H1 (cell line): ENCODE results near the gene ACTL7A. TPM values are rescaled to one million over a fixed set of nuclear protein-coding genes. Genes with fewer than 3 reads are reported as not detected.

Experiments
- CTCF ChIA-PET: fragments of 300-600 bp; sonication (Branson Sonifier 250); formaldehyde crosslinking; loops from one replicate; lab custom pipeline; 2021; ENCODE audit not compliant: partially characterized antibody; lab: Charles Lee
- POLR2A ChIA-PET: fragments of 300-600 bp; sonication (Branson Sonifier 250); formaldehyde crosslinking; loops from one replicate; lab custom pipeline; 2021; ENCODE audit warnings: inconsistent platforms; ENCODE audit not compliant: partially characterized antibody; lab: Charles Lee
- DNase-seq, 2 experiments: peaks; one replicate each; pipeline versions ENCODE4 v3.0.0 to v3.0.0-alpha.2; 2010 to 2022; ENCODE audit warnings: low spot score in 2 of 2, low read depth in 1 of 2, mixed read lengths in 1 of 2
- FAIRE-seq: peaks from 2 replicates; lab custom pipeline; 2011; peaks lifted over from hg19 to GRCh38; lab: Jason Lieb, UNC
- H2AFZ ChIP-seq: 2 replicates; pipeline ENCODE4 v1.8.1; 2012; ENCODE audit warnings: low read length, inconsistent platforms
- H2AK5ac ChIP-seq: 2 replicates; pipeline ENCODE4 v1.6.1; 2013; ENCODE audit warnings: low read depth, low read length
- H2BK120ac ChIP-seq: replicated peaks from 2 replicates; pipeline ENCODE3; 2013; ENCODE audit warnings: low read depth, low read length, inconsistent platforms
- H2BK12ac ChIP-seq: 2 replicates; pipeline ENCODE4 v1.6.1; 2013; ENCODE audit warnings: low read depth, low read length
- H2BK15ac ChIP-seq: 2 replicates; pipeline ENCODE4 v1.6.1; 2013; ENCODE audit warnings: low read length
- H2BK20ac ChIP-seq: 2 replicates; pipeline ENCODE4 v1.6.1; 2013; ENCODE audit warnings: low read length
- H2BK5ac ChIP-seq: 2 replicates; pipeline ENCODE4 v1.6.1; 2013; ENCODE audit warnings: low read depth, low read length
- H3K14ac ChIP-seq: 2 replicates; pipeline ENCODE4 v1.6.1; 2013; ENCODE audit warnings: inconsistent platforms; ENCODE audit not compliant: insufficient read length
- H3K18ac ChIP-seq: 2 replicates; pipeline ENCODE4 v1.6.1; 2013; ENCODE audit warnings: low read length; ENCODE audit errors: extremely low read depth
- H3K23ac ChIP-seq: 2 replicates; pipeline ENCODE4 v1.6.1; 2013; ENCODE audit warnings: inconsistent platforms; ENCODE audit not compliant: insufficient read length
- H3K23me2 ChIP-seq: 2 replicates; pipeline ENCODE4 v1.6.1; 2013; ENCODE audit warnings: low read depth, low read length
- H3K27ac ChIP-seq: 2 replicates; pipeline ENCODE4 v1.6.1; 2011; ENCODE audit warnings: low read depth, low read length, inconsistent platforms
- H3K27me3 ChIP-seq, 4 experiments: replicated peaks in 1 of 4; 1 replicate in 1 of 4; 2 replicates in 3 of 4; pipeline versions ENCODE4 v1.6.1 to v1.8.1; 2011 to 2013; ENCODE audit warnings: low read length in 3 of 4, mild to moderate bottlenecking in 3 of 4, inconsistent platforms in 2 of 4, mixed read lengths in 2 of 4, moderate library complexity in 1 of 4; ENCODE audit not compliant: control insufficient read depth in 3 of 4, insufficient read depth in 3 of 4; ENCODE audit errors: extremely low read depth in 1 of 4
- H3K36me3 ChIP-seq, 4 experiments: 2 replicates each; pipeline versions ENCODE4 v1.6.1 to v1.8.1; 2011 to 2013; ENCODE audit warnings: mild to moderate bottlenecking in 4 of 4, low read length in 3 of 4, moderate library complexity in 2 of 4, control low read depth in 1 of 4, inconsistent platforms in 1 of 4; ENCODE audit not compliant: insufficient read depth in 4 of 4, control insufficient read depth in 2 of 4
- H3K4ac ChIP-seq: replicated peaks from 2 replicates; pipeline ENCODE3; 2013; ENCODE audit warnings: low read length, low read depth, mixed read lengths, inconsistent platforms; ENCODE audit not compliant: insufficient read length
- H3K4me1 ChIP-seq, 4 experiments: replicated peaks in 1 of 4; 1 replicate in 1 of 4; 2 replicates in 3 of 4; pipeline versions ENCODE4 v1.6.1 to v1.8.1; 2011 to 2013; ENCODE audit warnings: low read length in 3 of 4, inconsistent platforms in 2 of 4, mixed read lengths in 1 of 4; ENCODE audit not compliant: insufficient read depth in 4 of 4, control insufficient read depth in 3 of 4
- H3K4me2 ChIP-seq, 2 experiments: 2 replicates each; pipeline versions ENCODE4 v1.6.1 to v1.8.1; 2011 to 2013; ENCODE audit warnings: low read depth in 2 of 2, low read length in 2 of 2, control low read depth in 1 of 2, inconsistent platforms in 1 of 2, mild to moderate bottlenecking in 1 of 2; ENCODE audit not compliant: insufficient read depth in 1 of 2
- H3K4me3 ChIP-seq, 4 experiments: fragments of 200-600, 300-600 bp in 1 of 4; sonication (generic), shearing (Covaris generic), sonication (Bioruptor Twin) in 1 of 4; 2 replicates each; pipeline versions ENCODE4 v1.5.1 to v1.8.1; 2011 to 2016; ENCODE audit warnings: low read length in 4 of 4, low read depth in 3 of 4, control low read depth in 2 of 4, inconsistent platforms in 2 of 4, mild to moderate bottlenecking in 2 of 4, mixed read lengths in 1 of 4, moderate library complexity in 1 of 4; ENCODE audit not compliant: insufficient read depth in 2 of 4; ENCODE audit errors: extremely low read depth in 1 of 4
- H3K56ac ChIP-seq: replicated peaks from 2 replicates; pipeline ENCODE3; 2013; ENCODE audit warnings: low read depth, mild to moderate bottlenecking, mixed read lengths, low read length, inconsistent platforms; ENCODE audit not compliant: insufficient read length
- H3K79me1 ChIP-seq: 2 replicates; pipeline ENCODE4 v1.6.1; 2013; ENCODE audit warnings: low read depth, low read length, control low read depth
- H3K79me2 ChIP-seq, 2 experiments: 2 replicates each; pipeline versions ENCODE4 v1.6.1 to v1.8.1; 2012 to 2013; ENCODE audit warnings: low read length in 2 of 2, mild to moderate bottlenecking in 2 of 2, inconsistent platforms in 1 of 2; ENCODE audit not compliant: insufficient read depth in 2 of 2, control insufficient read depth in 1 of 2
- H3K9ac ChIP-seq, 4 experiments: replicated peaks in 1 of 4; 1 replicate in 1 of 4; 2 replicates in 3 of 4; pipeline versions ENCODE4 v1.6.1 to v1.8.1; 2011 to 2013; ENCODE audit warnings: low read depth in 3 of 4, low read length in 3 of 4, control low read depth in 2 of 4, mild to moderate bottlenecking in 2 of 4, moderate library complexity in 2 of 4, inconsistent platforms in 1 of 4; ENCODE audit errors: extremely low read depth in 1 of 4
- H3K9me3 ChIP-seq, 2 experiments: 2 replicates each; pipeline versions ENCODE4 v1.6.1 to v1.8.1; 2012 to 2013; ENCODE audit warnings: mild to moderate bottlenecking in 2 of 2, moderate library complexity in 2 of 2, control low read depth in 1 of 2, inconsistent platforms in 1 of 2, low read depth in 1 of 2, low read length in 1 of 2, mixed read lengths in 1 of 2; ENCODE audit not compliant: insufficient read depth in 2 of 2
- H4K20me1 ChIP-seq, 2 experiments: replicated peaks in 1 of 2; 2 replicates each; pipeline versions ENCODE3 to v1.8.1; 2011 to 2013; ENCODE audit warnings: inconsistent platforms in 2 of 2, low read length in 2 of 2, mild to moderate bottlenecking in 1 of 2; ENCODE audit not compliant: insufficient read depth in 2 of 2, control insufficient read depth in 1 of 2
- H4K5ac ChIP-seq: 2 replicates; pipeline ENCODE4 v1.6.1; 2013; ENCODE audit warnings: low read length, low read depth, mixed read lengths, inconsistent platforms; ENCODE audit not compliant: insufficient read length
- H4K8ac ChIP-seq: 2 replicates; pipeline ENCODE4 v1.8.0; 2013; ENCODE audit warnings: mild to moderate bottlenecking, moderate library complexity, low read length, inconsistent platforms; ENCODE audit not compliant: insufficient read depth; ENCODE audit errors: extremely low read depth
- H4K91ac ChIP-seq: replicated peaks from 2 replicates; pipeline ENCODE3; 2013; ENCODE audit warnings: low read length, mixed read lengths, inconsistent platforms; ENCODE audit not compliant: insufficient read length
- CTBP2 ChIP-seq: IDR thresholded peaks from 2 replicates; pipeline ENCODE4 v1.7.0; 2011; ENCODE audit warnings: borderline replicate concordance, mild to moderate bottlenecking, moderate library complexity, mixed read lengths, low read length; ENCODE audit not compliant: insufficient read depth, insufficient read length
- EP300 ChIP-seq, 2 experiments: IDR thresholded peaks; 1 replicate in 1 of 2; 2 replicates in 1 of 2; pipeline ENCODE4 v1.6.1; 2011 to 2012; ENCODE audit warnings: low read depth in 2 of 2, low read length in 2 of 2, mild to moderate bottlenecking in 2 of 2, borderline replicate concordance in 1 of 2, inconsistent platforms in 1 of 2, moderate library complexity in 1 of 2
- JUND ChIP-seq: IDR thresholded peaks from 2 replicates; pipeline ENCODE4 v1.6.1; 2011; ENCODE audit warnings: mild to moderate bottlenecking, improper control_type of control experiment, low read length
- MAFK ChIP-seq: IDR thresholded peaks from 2 replicates; pipeline ENCODE4 v1.6.1; 2012; ENCODE audit warnings: low read depth, mild to moderate bottlenecking, improper control_type of control experiment, low read length
- NRF1 ChIP-seq: IDR thresholded peaks from 2 replicates; pipeline ENCODE4 v1.6.1; 2011; ENCODE audit warnings: mild to moderate bottlenecking, low read depth, low read length, improper control_type of control experiment
- RAD21 ChIP-seq, 2 experiments: IDR thresholded peaks in 1 of 2; conservative IDR thresholded peaks in 1 of 2; 2 replicates each; pipeline ENCODE4 v1.6.1; 2011; ENCODE audit warnings: low read depth in 2 of 2, low read length in 2 of 2, improper control_type of control experiment in 1 of 2, inconsistent platforms in 1 of 2, mild to moderate bottlenecking in 1 of 2, moderate library complexity in 1 of 2
- RBBP5 ChIP-seq: IDR thresholded peaks from 2 replicates; pipeline ENCODE4 v1.7.1; 2012; ENCODE audit warnings: low read depth, mild to moderate bottlenecking, inconsistent platforms, low read length, moderate library complexity, borderline replicate concordance
- RXRA ChIP-seq: IDR thresholded peaks from 2 replicates; pipeline ENCODE4 v1.6.1; 2011; ENCODE audit warnings: low read depth, mild to moderate bottlenecking, low read length, moderate library complexity; ENCODE audit not compliant: insufficient read depth
- SAP30 ChIP-seq: fragments of 300-600 bp; sonication (generic); IDR thresholded peaks from 2 replicates; pipeline ENCODE4 v1.7.1; 2012; ENCODE audit warnings: low read length, moderate library complexity, mild to moderate bottlenecking, inconsistent platforms; ENCODE audit not compliant: insufficient read depth, insufficient replicate concordance
- TAF7 ChIP-seq: optimal IDR thresholded peaks from 2 replicates; pipeline ENCODE3; 2011; ENCODE audit warnings: low read depth, mild to moderate bottlenecking, inconsistent platforms, low read length, moderate library complexity, borderline replicate concordance
- YY1 ChIP-seq: IDR thresholded peaks from 2 replicates; pipeline ENCODE4 v1.6.1; 2011; ENCODE audit warnings: low read depth, mild to moderate bottlenecking, low read length
- polyA plus RNA-seq, 7 experiments: library from polyadenylated mRNA; depleted of rRNA in 3 of 7; stranded (reverse) in 5 of 7; unstranded in 2 of 7; fragments of >200 nt in 5 of 7; fragments of 200-250 nt in 2 of 7; gene quantifications; 1 replicate in 5 of 7; 2 replicates in 1 of 7; 4 replicates in 1 of 7; pipeline versions ENCODE4 v1.2.1 to v1.2.3, GENCODE V29; 2011 to 2013; ENCODE audit warnings: missing spikeins in 2 of 7, mixed read lengths in 2 of 7
- total RNA-seq: library from RNA; stranded (reverse); fragmentation: NEBNext Ultra II Directional; extraction: Animal tissue kit (Norgen Biotek cat#: 25700); gene quantifications from 2 replicates; pipeline ENCODE4 v1.2.1, GENCODE V29; 2021
- TF ChIP-seq, protein P1 (sequence below): IDR thresholded peaks from 2 replicates; pipeline ENCODE4 v1.6.1; 2012; ENCODE audit warnings: low read length, inconsistent platforms

ACTL7A gene
- total and polyA plus RNA-seq, 2 of the 8 experiments (the other 6 are each of a cell fraction or from before 2014, with no cell fraction given): not detected

DNA sequence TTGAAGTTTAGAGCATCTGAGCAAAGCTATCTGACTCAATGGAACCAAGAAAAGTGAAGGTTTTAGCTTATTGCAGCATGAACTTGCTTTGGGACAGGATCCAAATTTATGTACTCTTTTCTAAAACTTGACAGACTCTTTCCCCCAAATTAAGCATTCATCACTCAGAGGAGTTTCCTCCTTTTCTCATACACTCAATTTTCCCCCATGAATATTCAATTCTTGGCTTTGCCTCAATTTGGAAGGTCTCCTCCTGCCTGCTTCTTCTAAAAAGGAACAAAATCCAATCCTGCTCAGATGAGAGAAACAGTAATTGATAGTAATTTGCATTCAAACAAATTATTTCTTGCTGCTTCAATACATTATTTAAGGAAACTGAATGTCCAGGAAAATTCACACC is 5.0 kb downstream of the ACTL7A start:
- no peaks in the 10 kb centered on the region for H3K9me3 ChIP-seq
- POLR2A ChIA-PET: no interaction called here
- no peak overlapping the region for H2BK5ac ChIP-seq
- peaks cover 0 to 17% (median 5%) of the 10 kb centered on the region in 4 experiments; a peak in 3 of 8 replicates for H3K36me3 ChIP-seq
- H3K18ac ChIP-seq: no peak overlapping the region
- H3K27ac ChIP-seq: no peak overlapping the region
- no peaks in the 10 kb centered on the region for H3K4me1 ChIP-seq
- no peaks in the 10 kb centered on the region for H3K27me3 ChIP-seq
- H2BK15ac ChIP-seq: no peak overlapping the region
- CTCF ChIA-PET: interaction anchor here (1.5 kb wide), 1 partner anchor 9 kb away, joined by 4 read pairs; no protein-coding TSS in a partner anchor
- no peak overlapping the region for H2AK5ac ChIP-seq
- H4K5ac ChIP-seq: no peak overlapping the region
- no peak overlapping the region for H2BK120ac ChIP-seq
- H3K4me2 ChIP-seq: no peak overlapping the region
- H2BK20ac ChIP-seq: no peak overlapping the region
- DNase-seq (no peak), FAIRE-seq (no peak)
- H3K9ac ChIP-seq: no peak overlapping the region
- H2AFZ ChIP-seq: no peak overlapping the region
- H3K79me2 ChIP-seq: no peaks in the 10 kb centered on the region
- no peak overlapping the region for H4K8ac ChIP-seq
- H3K14ac ChIP-seq: no peak overlapping the region
- H4K91ac ChIP-seq: no peak overlapping the region
- H3K4ac ChIP-seq: no peak overlapping the region
- H3K56ac ChIP-seq: no peak overlapping the region
- H3K79me1 ChIP-seq: no peaks in the 10 kb centered on the region
- no peak overlapping the region for H3K23ac ChIP-seq
- no peak overlapping the region for H3K4me3 ChIP-seq
- peaks cover 0 to 1% of the 10 kb centered on the region in 2 experiments for H4K20me1 ChIP-seq
- H2BK12ac ChIP-seq: no peak overlapping the region
- H3K23me2 ChIP-seq: no peaks in the 10 kb centered on the region
- TF ChIP-seq NRF1 (no peak), RAD21 (IDR thresholded peaks at IDR 0.05 in 1 of 2, conservative IDR thresholded peaks at IDR 0.05 in 1 of 2; ENCODE audit: low read depth in 2 of 2, low read length in 2 of 2) (no peak), SAP30 (no peak), MAFK (no peak), JUND (no peak), RBBP5 (no peak), TAF7 (no peak), EP300 (IDR thresholded peaks at IDR 0.05; ENCODE audit: borderline replicate concordance in 1 of 2, low read depth in 2 of 2, low read length in 2 of 2) (no peak), YY1 (no peak), CTBP2 (no peak), RXRA (no peak)
- TF ChIP-seq, protein P1, sequence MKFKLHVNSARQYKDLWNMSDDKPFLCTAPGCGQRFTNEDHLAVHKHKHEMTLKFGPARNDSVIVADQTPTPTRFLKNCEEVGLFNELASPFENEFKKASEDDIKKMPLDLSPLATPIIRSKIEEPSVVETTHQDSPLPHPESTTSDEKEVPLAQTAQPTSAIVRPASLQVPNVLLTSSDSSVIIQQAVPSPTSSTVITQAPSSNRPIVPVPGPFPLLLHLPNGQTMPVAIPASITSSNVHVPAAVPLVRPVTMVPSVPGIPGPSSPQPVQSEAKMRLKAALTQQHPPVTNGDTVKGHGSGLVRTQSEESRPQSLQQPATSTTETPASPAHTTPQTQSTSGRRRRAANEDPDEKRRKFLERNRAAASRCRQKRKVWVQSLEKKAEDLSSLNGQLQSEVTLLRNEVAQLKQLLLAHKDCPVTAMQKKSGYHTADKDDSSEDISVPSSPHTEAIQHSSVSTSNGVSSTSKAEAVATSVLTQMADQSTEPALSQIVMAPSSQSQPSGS: no peak
